ENCODE measurements around the gene NACA2. TPM values are rescaled to one million over a fixed set of nuclear protein-coding genes. Genes with fewer than 3 reads are reported as not detected.

NACA2 gene
- total and polyA plus RNA-seq, 11 donors, result 0.11 TPM; not detected in 10

DNA sequence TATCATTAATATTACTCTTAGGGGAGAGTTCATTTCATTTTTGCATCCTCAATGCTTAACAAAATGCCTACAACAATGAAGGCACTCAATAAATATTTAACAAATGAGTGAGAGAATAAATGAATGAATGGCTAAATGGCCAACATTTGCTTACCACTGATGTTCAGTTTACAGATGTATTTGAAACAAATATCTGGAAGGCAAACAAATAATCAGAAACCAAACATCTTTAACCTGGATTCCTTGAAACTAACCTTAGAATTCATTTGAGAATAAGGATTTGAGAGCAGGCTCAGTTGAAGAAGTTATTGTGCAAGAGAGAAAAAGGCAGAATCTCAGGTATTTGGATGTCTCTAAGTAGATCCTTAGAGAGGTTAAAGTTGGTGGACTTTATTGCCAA lies 8.4 kb downstream of the NACA2 start:
- TF ChIP-seq POLR2A (IDR thresholded peaks at IDR 0.05), result no peak
- TF ChIP-seq, protein P1, sequence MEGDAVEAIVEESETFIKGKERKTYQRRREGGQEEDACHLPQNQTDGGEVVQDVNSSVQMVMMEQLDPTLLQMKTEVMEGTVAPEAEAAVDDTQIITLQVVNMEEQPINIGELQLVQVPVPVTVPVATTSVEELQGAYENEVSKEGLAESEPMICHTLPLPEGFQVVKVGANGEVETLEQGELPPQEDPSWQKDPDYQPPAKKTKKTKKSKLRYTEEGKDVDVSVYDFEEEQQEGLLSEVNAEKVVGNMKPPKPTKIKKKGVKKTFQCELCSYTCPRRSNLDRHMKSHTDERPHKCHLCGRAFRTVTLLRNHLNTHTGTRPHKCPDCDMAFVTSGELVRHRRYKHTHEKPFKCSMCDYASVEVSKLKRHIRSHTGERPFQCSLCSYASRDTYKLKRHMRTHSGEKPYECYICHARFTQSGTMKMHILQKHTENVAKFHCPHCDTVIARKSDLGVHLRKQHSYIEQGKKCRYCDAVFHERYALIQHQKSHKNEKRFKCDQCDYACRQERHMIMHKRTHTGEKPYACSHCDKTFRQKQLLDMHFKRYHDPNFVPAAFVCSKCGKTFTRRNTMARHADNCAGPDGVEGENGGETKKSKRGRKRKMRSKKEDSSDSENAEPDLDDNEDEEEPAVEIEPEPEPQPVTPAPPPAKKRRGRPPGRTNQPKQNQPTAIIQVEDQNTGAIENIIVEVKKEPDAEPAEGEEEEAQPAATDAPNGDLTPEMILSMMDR (IDR thresholded peaks at IDR 0.05), result no peak
- ATAC-seq (no peak), DNase-seq (no peak)
- H3K9me3 ChIP-seq, result no peaks in the 10 kb centered on the region
- no peaks in the 10 kb centered on the region for H3K4me1 ChIP-seq
- no peak overlapping the region for H3K4me3 ChIP-seq
- peaks cover 0 to 30% (median 9%) of the 10 kb centered on the region in 9 donors for H3K27me3 ChIP-seq
- no peak overlapping the region for H3K27ac ChIP-seq
- H3K36me3 ChIP-seq, result no peaks in the 10 kb centered on the region
- intact Hi-C loops (cut with DNase I), result no loop called here

DNA sequence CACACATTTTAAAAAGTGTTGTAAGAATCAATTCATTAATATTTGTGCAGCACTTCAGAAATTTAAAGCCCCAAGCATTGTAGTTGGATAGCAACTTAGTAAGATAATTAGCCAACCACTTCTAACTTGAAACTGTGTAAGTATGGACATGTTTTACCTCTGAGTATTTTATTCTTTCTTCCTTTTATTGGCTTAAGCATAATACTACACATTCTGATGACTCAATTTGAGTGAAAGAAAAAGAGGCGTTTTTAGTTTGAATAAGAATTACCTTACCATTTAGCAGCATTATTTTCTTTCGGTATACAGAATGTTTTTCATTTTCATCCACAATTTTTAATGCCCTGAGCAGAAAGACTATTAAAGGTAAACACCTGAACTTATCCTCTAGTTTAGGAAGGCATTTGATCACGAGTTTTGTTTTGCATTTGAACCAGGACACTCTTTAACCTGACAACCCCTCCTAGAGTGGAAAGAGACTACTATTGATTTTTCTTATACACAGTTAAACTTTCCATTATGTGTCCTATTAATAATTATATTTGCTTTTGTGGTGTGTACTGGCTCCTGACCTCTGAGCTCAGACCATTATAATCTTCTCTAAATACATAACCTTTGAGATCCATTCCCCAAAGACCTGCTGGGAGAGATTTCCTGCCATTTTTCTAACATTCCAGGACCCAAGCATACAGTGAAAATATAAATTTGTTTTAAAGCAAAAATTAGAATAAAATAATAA lies 9.2 kb downstream of the NACA2 start:
- ATAC-seq (no peak), DNase-seq (no peak)
- Histone ChIP-seq H3K9me3 (no peaks in the 10 kb centered on the region), H3K36me3 (no peaks in the 10 kb centered on the region), H3K27ac (no peak overlapping the region), H3K4me3 (no peak overlapping the region), H3K27me3 (peaks cover 0 to 31% (median 9%) of the 10 kb centered on the region in 9 donors), H3K4me1 (no peaks in the 10 kb centered on the region)
- intact Hi-C loops (cut with DNase I), result no loop called here
- WGBS, 4 donors, result 77 to 86% (median 80%) methylated on average over 3 of the region's 3 CpGs
- TF ChIP-seq, protein P1 (IDR thresholded peaks at IDR 0.05), result no peak
- no peak for TF ChIP-seq POLR2A (IDR thresholded peaks at IDR 0.05)

DNA sequence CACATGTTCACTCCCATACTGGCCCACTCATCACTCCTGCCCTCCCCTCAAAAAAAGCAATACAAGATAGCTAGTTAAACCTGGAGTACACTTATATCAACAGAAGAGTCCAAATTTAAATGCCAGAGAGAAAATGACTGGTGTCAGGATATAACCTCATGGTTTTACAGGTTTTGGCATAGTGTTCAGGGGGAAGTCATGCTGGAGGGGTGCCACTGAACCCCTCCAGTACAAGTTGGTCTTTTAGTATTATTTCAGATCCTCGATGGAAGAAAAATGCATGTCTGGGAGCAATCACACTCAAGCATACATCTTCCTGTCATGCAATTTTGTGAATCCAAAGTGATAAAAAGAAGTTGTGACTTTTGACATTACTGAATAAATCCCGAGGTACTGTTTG lies 10.5 kb downstream of the NACA2 start:
- DNase-seq (no peak), ATAC-seq (no peak)
- Histone ChIP-seq H3K4me3 (no peak overlapping the region), H3K36me3 (no peaks in the 10 kb centered on the region), H3K27me3 (peaks cover 0 to 31% (median 9%) of the 10 kb centered on the region in 9 donors), H3K9me3 (no peaks in the 10 kb centered on the region), H3K27ac (no peak overlapping the region), H3K4me1 (no peaks in the 10 kb centered on the region)
- 42 to 72% (median 59%) methylated on average over 2 of the region's 2 CpGs for WGBS, 4 donors
- TF ChIP-seq, protein P1 (IDR thresholded peaks at IDR 0.05), result no peak
- TF ChIP-seq POLR2A (IDR thresholded peaks at IDR 0.05), result no peak
- intact Hi-C loops (cut with DNase I), result no loop called here

DNA sequence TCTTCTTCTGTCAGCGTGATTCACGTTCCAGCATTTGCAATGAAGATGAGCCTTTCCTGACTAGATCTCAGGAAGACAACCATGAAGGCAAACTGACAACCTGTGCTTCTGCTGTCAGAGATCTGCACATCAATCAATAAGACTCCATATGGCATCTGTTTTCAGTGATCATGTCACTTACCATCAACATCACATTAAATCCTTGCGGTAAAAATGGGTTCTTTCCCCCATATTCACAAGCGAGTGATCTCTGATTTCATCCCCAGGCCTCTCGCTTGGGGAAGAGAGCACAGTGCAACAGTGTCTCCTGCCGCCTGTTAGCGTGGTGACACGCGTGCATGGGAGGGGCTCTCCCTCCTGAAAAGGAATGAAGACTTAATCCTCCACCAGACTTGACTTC lies 11.1 kb downstream of the NACA2 start:
- 45 to 60% (median 52%) methylated on average over 9 of the region's 9 CpGs for WGBS, 4 donors
- intact Hi-C loops (cut with DNase I), result no loop called here

More for the DNA sequence above, 11.1 kb downstream of the NACA2 start:
- Histone ChIP-seq H3K36me3 (no peaks in the 10 kb centered on the region), H3K4me3 (no peak overlapping the region), H3K9me3 (no peaks in the 10 kb centered on the region), H3K27me3 (peaks cover 0 to 31% (median 9%) of the 10 kb centered on the region in 9 donors), H3K4me1 (no peaks in the 10 kb centered on the region), H3K27ac (no peak overlapping the region)
- TF ChIP-seq POLR2A (IDR thresholded peaks at IDR 0.05), result no peak
- TF ChIP-seq, protein P1 (IDR thresholded peaks at IDR 0.05), result no peak
- no peak for ATAC-seq
- no peak for DNase-seq
